Spleen (tissue), 7 donors: ENCODE measurements around the gene MAGI2.

ENCODE experiments used
- POLR2A ChIP-seq, 3 donors: fragments of 450-650 bp; IDR thresholded peaks; one replicate each; pipeline ENCODE4 v1.5.1; 2017; ENCODE audit warnings: antibody characterized with exemption in 3 of 3, mild to moderate bottlenecking in 1 of 3
- POLR2AphosphoS5 ChIP-seq, 3 donors: sonication (generic); formaldehyde crosslinking; IDR thresholded peaks; one replicate each; pipeline ENCODE4 v1.5.1; 2017; ENCODE audit warnings: antibody characterized with exemption in 3 of 3
- TF ChIP-seq, protein P1 (sequence below), 11 experiments: fragments of 200-600 bp in 7 of 11; fragments of 450-650 bp in 4 of 11; sonication (generic) in 4 of 11; IDR thresholded peaks in 8 of 11; conservative IDR thresholded peaks in 3 of 11; 1 replicate in 7 of 11; 2 replicates in 4 of 11; pipeline versions ENCODE4 v1.4.0 to v1.8.0; 2016 to 2021; ENCODE audit warnings: antibody characterized with exemption in 11 of 11, inconsistent platforms in 4 of 11, mild to moderate bottlenecking in 1 of 11
- donor health status: DM: no; HTN: no; CAD: no; lungs with moderate emphysema.
- donor health status: DM: no; HTN: no; CAD: no.
- donor health status: DM: no; HTN: no; CAD: no.

GRCh38 chr7:78709658-78710057 is 743.8 kb downstream of the MAGI2 start:
- TF ChIP-seq POLR2A (IDR thresholded peaks at IDR 0.05) (no peak), POLR2AphosphoS5 (IDR thresholded peaks at IDR 0.05) (no peak)
- TF ChIP-seq, protein P1, sequence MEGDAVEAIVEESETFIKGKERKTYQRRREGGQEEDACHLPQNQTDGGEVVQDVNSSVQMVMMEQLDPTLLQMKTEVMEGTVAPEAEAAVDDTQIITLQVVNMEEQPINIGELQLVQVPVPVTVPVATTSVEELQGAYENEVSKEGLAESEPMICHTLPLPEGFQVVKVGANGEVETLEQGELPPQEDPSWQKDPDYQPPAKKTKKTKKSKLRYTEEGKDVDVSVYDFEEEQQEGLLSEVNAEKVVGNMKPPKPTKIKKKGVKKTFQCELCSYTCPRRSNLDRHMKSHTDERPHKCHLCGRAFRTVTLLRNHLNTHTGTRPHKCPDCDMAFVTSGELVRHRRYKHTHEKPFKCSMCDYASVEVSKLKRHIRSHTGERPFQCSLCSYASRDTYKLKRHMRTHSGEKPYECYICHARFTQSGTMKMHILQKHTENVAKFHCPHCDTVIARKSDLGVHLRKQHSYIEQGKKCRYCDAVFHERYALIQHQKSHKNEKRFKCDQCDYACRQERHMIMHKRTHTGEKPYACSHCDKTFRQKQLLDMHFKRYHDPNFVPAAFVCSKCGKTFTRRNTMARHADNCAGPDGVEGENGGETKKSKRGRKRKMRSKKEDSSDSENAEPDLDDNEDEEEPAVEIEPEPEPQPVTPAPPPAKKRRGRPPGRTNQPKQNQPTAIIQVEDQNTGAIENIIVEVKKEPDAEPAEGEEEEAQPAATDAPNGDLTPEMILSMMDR (IDR thresholded peaks at IDR 0.05 in 8 of 11, conservative IDR thresholded peaks at IDR 0.05 in 3 of 11) = no peak
